ENCODE measurements around the gene DAAM2.

DAAM2 gene

GRCh38 chr6:39812853-39813533, 20.8 kb downstream of the DAAM2 start:
- TF ChIP-seq, protein P1, sequence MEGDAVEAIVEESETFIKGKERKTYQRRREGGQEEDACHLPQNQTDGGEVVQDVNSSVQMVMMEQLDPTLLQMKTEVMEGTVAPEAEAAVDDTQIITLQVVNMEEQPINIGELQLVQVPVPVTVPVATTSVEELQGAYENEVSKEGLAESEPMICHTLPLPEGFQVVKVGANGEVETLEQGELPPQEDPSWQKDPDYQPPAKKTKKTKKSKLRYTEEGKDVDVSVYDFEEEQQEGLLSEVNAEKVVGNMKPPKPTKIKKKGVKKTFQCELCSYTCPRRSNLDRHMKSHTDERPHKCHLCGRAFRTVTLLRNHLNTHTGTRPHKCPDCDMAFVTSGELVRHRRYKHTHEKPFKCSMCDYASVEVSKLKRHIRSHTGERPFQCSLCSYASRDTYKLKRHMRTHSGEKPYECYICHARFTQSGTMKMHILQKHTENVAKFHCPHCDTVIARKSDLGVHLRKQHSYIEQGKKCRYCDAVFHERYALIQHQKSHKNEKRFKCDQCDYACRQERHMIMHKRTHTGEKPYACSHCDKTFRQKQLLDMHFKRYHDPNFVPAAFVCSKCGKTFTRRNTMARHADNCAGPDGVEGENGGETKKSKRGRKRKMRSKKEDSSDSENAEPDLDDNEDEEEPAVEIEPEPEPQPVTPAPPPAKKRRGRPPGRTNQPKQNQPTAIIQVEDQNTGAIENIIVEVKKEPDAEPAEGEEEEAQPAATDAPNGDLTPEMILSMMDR (IDR thresholded peaks at IDR 0.05; ENCODE audit: low read depth, low read length), result peak; percentile 13
- H3K4me3 ChIP-seq (replicated peaks in 1 of 2; ENCODE audit: low read depth in 2 of 2, low read length in 2 of 2), result no peak overlapping the region
- DNase-seq (ENCODE audit: low read depth in 2 of 2), result peak; percentile 51 to 82

DNA sequence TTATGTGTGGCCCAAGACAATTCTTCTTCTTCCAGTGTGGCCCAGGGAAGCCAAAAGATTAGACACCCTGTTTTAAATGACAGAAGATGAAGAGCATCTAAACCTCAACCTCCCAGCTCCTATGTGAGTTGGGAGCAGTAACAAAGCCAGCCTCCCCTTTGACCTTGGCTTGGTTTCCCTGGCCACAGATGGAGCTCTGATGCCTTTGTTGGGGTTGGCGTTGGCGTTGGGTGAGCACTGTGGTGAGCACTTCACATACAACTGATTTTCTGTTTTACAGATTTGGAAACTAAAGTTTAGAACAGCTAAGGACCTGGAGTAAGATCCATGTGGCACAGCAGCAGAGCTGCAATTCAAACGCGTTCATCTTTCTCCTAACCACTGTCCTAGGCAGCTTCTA, 22.1 kb downstream of the DAAM2 start:
- TF ChIP-seq, protein P1 (IDR thresholded peaks at IDR 0.05; ENCODE audit: low read depth, low read length), result no peak
- DNase-seq (ENCODE audit: low read depth in 2 of 2), result no peak
- H3K4me3 ChIP-seq (replicated peaks in 1 of 2; ENCODE audit: low read depth in 2 of 2, low read length in 2 of 2), result no peak overlapping the region

DNA sequence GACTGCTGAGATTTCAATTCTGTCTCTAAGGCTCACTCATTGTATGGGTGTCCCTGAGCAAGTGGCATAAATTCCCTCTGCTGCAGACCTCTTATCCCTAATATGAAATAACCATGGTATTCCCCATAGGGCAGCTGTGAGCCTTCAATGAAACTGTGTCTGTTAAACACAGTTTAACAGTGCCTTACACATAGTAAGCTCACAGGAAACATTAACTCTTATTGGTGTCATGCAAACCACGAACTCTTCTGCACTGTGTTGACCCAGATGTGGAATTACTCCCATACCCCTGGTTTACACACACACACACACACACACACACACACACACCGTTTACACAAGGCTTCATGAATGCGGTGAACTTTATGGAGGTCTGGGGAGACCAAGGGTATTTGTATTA, 23.2 kb downstream of the DAAM2 start:
- H3K4me3 ChIP-seq (replicated peaks in 1 of 2; ENCODE audit: low read depth in 2 of 2, low read length in 2 of 2), result no peak overlapping the region
- TF ChIP-seq, protein P1 (IDR thresholded peaks at IDR 0.05; ENCODE audit: low read depth, low read length), result no peak
- DNase-seq (ENCODE audit: low read depth in 2 of 2), result no peak

- H3K4me3 ChIP-seq (replicated peaks in 1 of 2; ENCODE audit: low read depth in 2 of 2, low read length in 2 of 2), result no peak overlapping the region
- no peak for DNase-seq (ENCODE audit: low read depth in 2 of 2)
Measured at GRCh38 chr6:39816747-39817146, 24.6 kb downstream of the DAAM2 start.

DNA sequence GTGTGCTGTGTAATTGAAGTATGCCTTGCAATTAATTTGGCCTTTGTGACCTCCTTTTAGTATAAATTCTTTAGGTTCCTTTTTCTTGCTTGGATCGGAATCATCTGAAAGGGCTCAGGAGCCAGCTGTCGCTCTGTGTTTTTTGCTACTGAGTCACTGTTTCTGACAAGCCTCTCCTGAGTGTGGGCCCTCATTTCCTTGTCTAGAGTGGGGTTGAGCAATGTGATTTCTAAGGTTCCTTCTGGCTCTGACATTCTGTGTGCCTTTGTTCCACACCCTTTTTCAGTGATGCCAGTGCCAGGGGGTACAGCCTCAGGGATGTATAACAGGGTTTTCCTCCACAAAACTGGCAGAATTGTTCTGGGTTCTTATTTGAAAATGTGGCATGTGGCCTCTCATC, 26.5 kb downstream of the DAAM2 start:
- no peak overlapping the region for H3K4me3 ChIP-seq (replicated peaks in 1 of 2; ENCODE audit: low read depth in 2 of 2, low read length in 2 of 2)
- peak in 1 of 2 donors; percentile 43 for DNase-seq (ENCODE audit: low read depth in 2 of 2)
- TF ChIP-seq, protein P1 (IDR thresholded peaks at IDR 0.05; ENCODE audit: low read depth, low read length), result no peak

More at GRCh38 chr6:39816747-39817146, 24.6 kb downstream of the DAAM2 start:
- TF ChIP-seq, protein P1 (IDR thresholded peaks at IDR 0.05; ENCODE audit: low read depth, low read length), result no peak

- DNase-seq (ENCODE audit: low read depth in 2 of 2), result peak in 1 of 2 donors; percentile 57
- no peak overlapping the region for H3K4me3 ChIP-seq (replicated peaks in 1 of 2; ENCODE audit: low read depth in 2 of 2, low read length in 2 of 2)
- TF ChIP-seq, protein P1 (IDR thresholded peaks at IDR 0.05; ENCODE audit: low read depth, low read length), result no peak
Measured at GRCh38 chr6:39819228-39819627, 27.1 kb downstream of the DAAM2 start.

DNA sequence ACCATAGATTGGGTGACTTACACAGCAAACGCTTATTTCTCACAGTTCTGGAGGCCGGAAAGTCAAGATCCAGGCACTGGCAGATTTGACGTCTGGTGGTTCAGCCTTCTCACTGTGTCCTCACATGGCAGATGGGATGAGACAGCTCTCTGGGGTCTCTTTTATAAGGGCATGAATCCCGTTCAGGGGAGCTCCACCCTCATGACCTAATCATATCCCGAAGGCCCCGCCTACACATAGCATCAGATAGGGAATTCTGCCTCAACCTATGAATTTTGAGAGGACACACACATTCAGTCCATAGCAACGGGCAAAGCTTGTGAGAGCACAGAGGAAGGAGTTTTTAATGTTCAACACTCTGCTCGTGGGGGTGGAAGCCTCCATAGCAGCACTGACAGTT, 27.5 kb downstream of the DAAM2 start:
- no peak overlapping the region for H3K4me3 ChIP-seq (replicated peaks in 1 of 2; ENCODE audit: low read depth in 2 of 2, low read length in 2 of 2)
- TF ChIP-seq, protein P1 (IDR thresholded peaks at IDR 0.05; ENCODE audit: low read depth, low read length), result no peak
- DNase-seq (ENCODE audit: low read depth in 2 of 2), result peak in 1 of 2 donors; percentile 49
